Activated CD4-positive, alpha-beta T cell treated with anti-CD3 and anti-CD28 coated beads, Interleukin-2, Interleukin-6, amounts not matched to agents 100 ng/mL and 50 ng/mL, durations not matched to agents 16 hours and 8 hours (primary cell): ENCODE data around the gene PDLIM1.
A peak's percentile ranks its signal among the peaks of the same experiment; 100 is the strongest.
"Not testable (repeated sequence)": the region's sequence is repeated elsewhere in the genome, so short reads cannot be mapped to it uniquely, and the experiment has no call there.

Experiments used
- DNase-seq: peaks from one replicate; pipeline ENCODE4 v3.0.0-alpha.2; 2020

PDLIM1 gene

GRCh38 chr10:95237376-95238170 is 53.2 kb downstream of the PDLIM1 start:
- DNase-seq = no peak

- peak; percentile 69 for DNase-seq
These were observed 54.5 kb downstream of the PDLIM1 start for GRCh38 chr10:95236068-95236903.

GRCh38 chr10:95235676-95236067 is 55.1 kb downstream of the PDLIM1 start:
- DNase-seq = no peak

- DNase-seq = no peak
These were observed 55.9 kb downstream of the PDLIM1 start for GRCh38 chr10:95234951-95235350.

- DNase-seq = no peak
These were observed 57.3 kb downstream of the PDLIM1 start for GRCh38 chr10:95233377-95234034.

GRCh38 chr10:95230677-95231586 is 59.9 kb downstream of the PDLIM1 start:
- not testable (repeated sequence) for DNase-seq

- no peak for DNase-seq
These were observed 60.8 kb downstream of the PDLIM1 start for GRCh38 chr10:95229724-95230627.

GRCh38 chr10:95228934-95229723 is 61.7 kb downstream of the PDLIM1 start:
- DNase-seq = not testable (repeated sequence)

GRCh38 chr10:95225136-95225535 is 65.7 kb downstream of the PDLIM1 start:
- DNase-seq = no peak

- no peak for DNase-seq
These were observed 69.7 kb downstream of the PDLIM1 start for GRCh38 chr10:95221124-95221523.

- DNase-seq = no peak
These were observed 70.3 kb downstream of the PDLIM1 start for GRCh38 chr10:95220539-95220938.

GRCh38 chr10:95217476-95217875 is 73.3 kb downstream of the PDLIM1 start:
- DNase-seq = no peak

- no peak for DNase-seq
These were observed 76.0 kb downstream of the PDLIM1 start for GRCh38 chr10:95214793-95215192.

- no peak for DNase-seq
These were observed 76.4 kb downstream of the PDLIM1 start for GRCh38 chr10:95214369-95214768.

GRCh38 chr10:95211606-95212279 is 79.1 kb downstream of the PDLIM1 start:
- no peak for DNase-seq

GRCh38 chr10:95209509-95210127 is 81.2 kb downstream of the PDLIM1 start:
- no peak for DNase-seq

GRCh38 chr10:95208702-95209391 is 82.0 kb downstream of the PDLIM1 start:
- DNase-seq = no peak

GRCh38 chr10:95202865-95203264 is 87.9 kb downstream of the PDLIM1 start:
- not testable (repeated sequence) for DNase-seq

- DNase-seq = no peak
These were observed 89.1 kb downstream of the PDLIM1 start for GRCh38 chr10:95201736-95202135.
